PC-3 (cell line): ENCODE data around the gene METTL8.

Source experiments
- EZH2 ChIP-seq: fragments of 300-600 bp; sonication (generic); IDR thresholded peaks from one replicate; pipeline ENCODE4 v1.6.1; 2017; ENCODE audit warnings: antibody characterized with exemption, mild to moderate bottlenecking, low read length; ENCODE audit not compliant: unreplicated experiment
- TF ChIP-seq, protein P1 (sequence below): fragments of 300-600 bp; sonication (generic); conservative IDR thresholded peaks from 2 replicates; pipeline ENCODE4 v1.5.1; 2017; ENCODE audit warnings: antibody characterized with exemption, low read depth, mild to moderate bottlenecking, low read length

DNA sequence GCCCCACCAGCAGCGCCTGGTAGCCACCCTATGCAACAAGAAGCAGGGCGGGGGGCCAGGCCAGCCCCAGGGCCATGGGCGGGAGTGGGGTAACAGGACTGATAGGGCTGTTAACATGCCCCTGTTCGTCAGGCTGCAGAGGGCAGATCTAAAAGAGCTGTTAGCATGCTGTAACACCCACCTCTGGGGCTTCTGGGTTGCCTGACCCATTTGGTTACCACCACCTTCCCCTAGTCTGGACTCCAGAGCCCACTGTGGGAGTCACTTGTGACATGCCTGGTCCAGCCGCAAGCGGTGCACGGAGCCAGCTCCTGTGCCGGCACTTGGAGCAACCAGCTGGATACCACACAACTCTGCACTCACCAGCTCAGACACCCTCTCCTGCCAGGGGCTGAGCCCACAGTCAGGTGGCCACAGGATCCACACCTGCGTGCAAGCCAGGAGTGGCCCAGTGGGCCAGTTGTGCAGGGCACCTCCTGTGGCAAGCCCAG lies 2.1 kb downstream of the METTL8 start:
- no peak for TF ChIP-seq EZH2
- TF ChIP-seq, protein P1, sequence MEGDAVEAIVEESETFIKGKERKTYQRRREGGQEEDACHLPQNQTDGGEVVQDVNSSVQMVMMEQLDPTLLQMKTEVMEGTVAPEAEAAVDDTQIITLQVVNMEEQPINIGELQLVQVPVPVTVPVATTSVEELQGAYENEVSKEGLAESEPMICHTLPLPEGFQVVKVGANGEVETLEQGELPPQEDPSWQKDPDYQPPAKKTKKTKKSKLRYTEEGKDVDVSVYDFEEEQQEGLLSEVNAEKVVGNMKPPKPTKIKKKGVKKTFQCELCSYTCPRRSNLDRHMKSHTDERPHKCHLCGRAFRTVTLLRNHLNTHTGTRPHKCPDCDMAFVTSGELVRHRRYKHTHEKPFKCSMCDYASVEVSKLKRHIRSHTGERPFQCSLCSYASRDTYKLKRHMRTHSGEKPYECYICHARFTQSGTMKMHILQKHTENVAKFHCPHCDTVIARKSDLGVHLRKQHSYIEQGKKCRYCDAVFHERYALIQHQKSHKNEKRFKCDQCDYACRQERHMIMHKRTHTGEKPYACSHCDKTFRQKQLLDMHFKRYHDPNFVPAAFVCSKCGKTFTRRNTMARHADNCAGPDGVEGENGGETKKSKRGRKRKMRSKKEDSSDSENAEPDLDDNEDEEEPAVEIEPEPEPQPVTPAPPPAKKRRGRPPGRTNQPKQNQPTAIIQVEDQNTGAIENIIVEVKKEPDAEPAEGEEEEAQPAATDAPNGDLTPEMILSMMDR = no peak
